ENCODE results near the gene LRRK1.

DNA sequence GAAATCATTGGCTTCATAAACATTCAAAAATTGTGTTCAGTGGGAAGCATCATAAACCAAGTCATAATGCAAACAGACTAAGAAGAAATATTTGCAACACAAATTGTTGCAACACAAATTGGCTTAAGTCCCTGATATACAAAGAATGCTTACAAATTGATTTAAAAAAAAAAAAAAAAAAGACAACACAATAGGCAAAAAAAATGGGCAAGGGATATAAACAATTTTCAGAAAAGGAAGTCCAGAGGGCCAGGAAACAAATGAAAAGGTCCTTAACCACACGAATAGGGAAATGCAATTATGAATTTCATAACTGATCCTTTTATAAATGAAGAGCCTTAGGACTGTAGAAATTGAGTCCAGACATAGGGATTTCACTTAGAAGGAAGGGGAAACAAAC lies 98.9 kb downstream of the LRRK1 start:
- TF ChIP-seq, protein P1, sequence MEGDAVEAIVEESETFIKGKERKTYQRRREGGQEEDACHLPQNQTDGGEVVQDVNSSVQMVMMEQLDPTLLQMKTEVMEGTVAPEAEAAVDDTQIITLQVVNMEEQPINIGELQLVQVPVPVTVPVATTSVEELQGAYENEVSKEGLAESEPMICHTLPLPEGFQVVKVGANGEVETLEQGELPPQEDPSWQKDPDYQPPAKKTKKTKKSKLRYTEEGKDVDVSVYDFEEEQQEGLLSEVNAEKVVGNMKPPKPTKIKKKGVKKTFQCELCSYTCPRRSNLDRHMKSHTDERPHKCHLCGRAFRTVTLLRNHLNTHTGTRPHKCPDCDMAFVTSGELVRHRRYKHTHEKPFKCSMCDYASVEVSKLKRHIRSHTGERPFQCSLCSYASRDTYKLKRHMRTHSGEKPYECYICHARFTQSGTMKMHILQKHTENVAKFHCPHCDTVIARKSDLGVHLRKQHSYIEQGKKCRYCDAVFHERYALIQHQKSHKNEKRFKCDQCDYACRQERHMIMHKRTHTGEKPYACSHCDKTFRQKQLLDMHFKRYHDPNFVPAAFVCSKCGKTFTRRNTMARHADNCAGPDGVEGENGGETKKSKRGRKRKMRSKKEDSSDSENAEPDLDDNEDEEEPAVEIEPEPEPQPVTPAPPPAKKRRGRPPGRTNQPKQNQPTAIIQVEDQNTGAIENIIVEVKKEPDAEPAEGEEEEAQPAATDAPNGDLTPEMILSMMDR (IDR thresholded peaks at IDR 0.05): no peak
- TF ChIP-seq POLR2A (IDR thresholded peaks at IDR 0.05): no peak
